Activated CD4-positive, alpha-beta T cell treated with anti-CD3 and anti-CD28 coated beads, Interleukin-2, amount 50 U/mL, for 16 hours (primary cell): ENCODE data around the gene NTF4.

Experiments used
- DNase-seq: peaks from one replicate; pipeline ENCODE4 v3.0.0-alpha.2; 2020

NTF4 gene

GRCh38 chr19:49064768-49065611, at the start of gene NTF4:
Gene NTF4, minus strand, starts transcription at chr19:49064818. Its CDS starts 2,821 bp downstream, at chr19:49061997.
- DNase-seq: no peak

- DNase-seq: peak; percentile 71
Observed at GRCh38 chr19:49113762-49114629, 49.4 kb upstream of the NTF4 start, which contains the start of gene LIN7B. Gene LIN7B, plus strand, starts transcription at chr19:49114370. Its CDS starts 35 bp downstream, at chr19:49114405.

- DNase-seq: no peak
Observed at GRCh38 chr19:49111218-49111998, 46.8 kb upstream of the NTF4 start.

- DNase-seq: no peak
Observed at GRCh38 chr19:49110567-49110966, 45.9 kb upstream of the NTF4 start.

- DNase-seq: no peak
Observed at GRCh38 chr19:49109569-49110233, 45.1 kb upstream of the NTF4 start.

- no peak for DNase-seq
Observed at GRCh38 chr19:49109051-49109450, 44.4 kb upstream of the NTF4 start.

GRCh38 chr19:49107625-49108459, 43.2 kb upstream of the NTF4 start:
- DNase-seq: no peak

GRCh38 chr19:49106648-49107135, 42.1 kb upstream of the NTF4 start:
- peak; percentile 60 for DNase-seq

GRCh38 chr19:49104229-49104864, 39.7 kb upstream of the NTF4 start:
- no peak for DNase-seq

GRCh38 chr19:49103331-49104085, 38.9 kb upstream of the NTF4 start:
- no peak for DNase-seq

GRCh38 chr19:49102303-49102702, 37.7 kb upstream of the NTF4 start:
- DNase-seq: no peak

- DNase-seq: no peak
Observed at GRCh38 chr19:49101160-49101559, 36.5 kb upstream of the NTF4 start.

- no peak for DNase-seq
Observed at GRCh38 chr19:49098795-49099194, 34.2 kb upstream of the NTF4 start.

- peak; percentile 80 for DNase-seq
Observed at GRCh38 chr19:49097453-49098288, 33.1 kb upstream of the NTF4 start.

GRCh38 chr19:49094505-49095482, 30.2 kb upstream of the NTF4 start:
- no peak for DNase-seq

- no peak for DNase-seq
Observed at GRCh38 chr19:49092686-49093085, 28.1 kb upstream of the NTF4 start.

GRCh38 chr19:49091391-49092038, 26.9 kb upstream of the NTF4 start:
- peak; percentile 24 for DNase-seq
